HL-60 (cell line): ENCODE data around the gene DEF6.

Source experiments
- DNase-seq, 2 experiments: peaks; one replicate each; pipeline ENCODE4 v3.0.0-alpha.2; 2010 to 2020; ENCODE audit warnings: low read depth in 1 of 2, low spot score in 1 of 2
- H3K27ac ChIP-seq: fragments of 250-450 bp; sonication (Bioruptor Pico); replicated peaks from 2 replicates; pipeline ENCODE4 v1.5.1; 2020; ENCODE audit warnings: mild to moderate bottlenecking, moderate library complexity
- H3K27me3 ChIP-seq: fragments of 250-450 bp; sonication (Bioruptor Pico); 2 replicates; pipeline ENCODE4 v1.5.1; 2021; ENCODE audit warnings: mild to moderate bottlenecking, moderate library complexity; ENCODE audit not compliant: insufficient read depth, poor library complexity, severe bottlenecking
- H3K4me3 ChIP-seq: replicated peaks from 2 replicates; pipeline ENCODE4 v1.5.1; 2011; ENCODE audit warnings: mild to moderate bottlenecking, control low read depth, low read length; ENCODE audit not compliant: insufficient read depth
- GABPA ChIP-seq: IDR thresholded peaks from 2 replicates; pipeline ENCODE4 v1.6.1; 2012; ENCODE audit warnings: low read depth
- POLR2AphosphoS5 ChIP-seq: IDR thresholded peaks from 2 replicates; pipeline ENCODE4 v1.6.1; 2012; ENCODE audit warnings: low read depth
- SPI1 ChIP-seq: IDR thresholded peaks from 2 replicates; pipeline ENCODE4 v1.6.1; 2012; ENCODE audit warnings: low read depth, mild to moderate bottlenecking, borderline replicate concordance
- TF ChIP-seq, protein P1 (sequence below): IDR thresholded peaks from one replicate; pipeline ENCODE4 v1.5.1; 2011; ENCODE audit warnings: low read length, control low read depth, inconsistent platforms; ENCODE audit not compliant: insufficient read depth
- TF ChIP-seq, protein P2 (sequence below): IDR thresholded peaks from 2 replicates; pipeline ENCODE4 v1.6.1; 2012; ENCODE audit warnings: low read depth; ENCODE audit not compliant: insufficient replicate concordance

DEF6 gene

DNA sequence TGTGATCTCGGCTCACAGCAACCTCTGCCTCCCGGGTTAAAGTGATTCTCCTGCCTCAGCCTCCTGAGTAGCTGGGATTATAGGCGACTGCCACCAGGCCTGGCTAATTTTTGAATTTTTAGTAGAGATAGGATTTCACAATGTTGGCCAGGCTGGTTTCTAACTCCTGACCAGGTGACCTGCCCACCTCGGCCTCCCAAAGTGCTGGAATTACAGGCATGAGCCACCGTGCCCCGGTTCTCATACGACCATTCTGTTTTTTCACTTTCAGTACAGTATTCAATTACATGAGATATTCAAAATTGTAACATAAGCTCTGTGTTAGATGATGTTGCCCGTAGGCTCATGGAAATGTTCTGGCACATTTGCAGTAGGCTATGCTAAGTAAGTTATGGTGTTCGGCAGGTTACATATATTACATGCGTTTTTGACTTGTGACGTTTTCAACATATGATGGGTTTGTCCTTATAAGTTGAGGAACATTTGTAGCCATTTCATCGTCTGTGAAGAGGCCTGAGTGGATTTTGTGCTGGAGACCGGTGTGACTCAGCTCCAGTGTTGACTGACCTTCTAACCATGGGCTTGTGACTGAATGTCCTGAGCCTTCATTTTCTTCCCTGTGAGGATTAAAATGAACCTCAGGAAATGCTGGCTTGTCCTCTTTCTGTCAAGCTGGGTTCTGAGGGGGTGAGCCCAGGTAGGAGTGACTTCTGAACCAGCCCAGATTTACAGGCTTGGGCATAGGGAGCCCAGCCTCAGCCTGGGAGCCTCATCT is 56.9 kb downstream of the DEF6 start:
- no peak for DNase-seq
- TF ChIP-seq SPI1: no peak
- TF ChIP-seq, protein P1, sequence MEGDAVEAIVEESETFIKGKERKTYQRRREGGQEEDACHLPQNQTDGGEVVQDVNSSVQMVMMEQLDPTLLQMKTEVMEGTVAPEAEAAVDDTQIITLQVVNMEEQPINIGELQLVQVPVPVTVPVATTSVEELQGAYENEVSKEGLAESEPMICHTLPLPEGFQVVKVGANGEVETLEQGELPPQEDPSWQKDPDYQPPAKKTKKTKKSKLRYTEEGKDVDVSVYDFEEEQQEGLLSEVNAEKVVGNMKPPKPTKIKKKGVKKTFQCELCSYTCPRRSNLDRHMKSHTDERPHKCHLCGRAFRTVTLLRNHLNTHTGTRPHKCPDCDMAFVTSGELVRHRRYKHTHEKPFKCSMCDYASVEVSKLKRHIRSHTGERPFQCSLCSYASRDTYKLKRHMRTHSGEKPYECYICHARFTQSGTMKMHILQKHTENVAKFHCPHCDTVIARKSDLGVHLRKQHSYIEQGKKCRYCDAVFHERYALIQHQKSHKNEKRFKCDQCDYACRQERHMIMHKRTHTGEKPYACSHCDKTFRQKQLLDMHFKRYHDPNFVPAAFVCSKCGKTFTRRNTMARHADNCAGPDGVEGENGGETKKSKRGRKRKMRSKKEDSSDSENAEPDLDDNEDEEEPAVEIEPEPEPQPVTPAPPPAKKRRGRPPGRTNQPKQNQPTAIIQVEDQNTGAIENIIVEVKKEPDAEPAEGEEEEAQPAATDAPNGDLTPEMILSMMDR: no peak
- TF ChIP-seq, protein P2, sequence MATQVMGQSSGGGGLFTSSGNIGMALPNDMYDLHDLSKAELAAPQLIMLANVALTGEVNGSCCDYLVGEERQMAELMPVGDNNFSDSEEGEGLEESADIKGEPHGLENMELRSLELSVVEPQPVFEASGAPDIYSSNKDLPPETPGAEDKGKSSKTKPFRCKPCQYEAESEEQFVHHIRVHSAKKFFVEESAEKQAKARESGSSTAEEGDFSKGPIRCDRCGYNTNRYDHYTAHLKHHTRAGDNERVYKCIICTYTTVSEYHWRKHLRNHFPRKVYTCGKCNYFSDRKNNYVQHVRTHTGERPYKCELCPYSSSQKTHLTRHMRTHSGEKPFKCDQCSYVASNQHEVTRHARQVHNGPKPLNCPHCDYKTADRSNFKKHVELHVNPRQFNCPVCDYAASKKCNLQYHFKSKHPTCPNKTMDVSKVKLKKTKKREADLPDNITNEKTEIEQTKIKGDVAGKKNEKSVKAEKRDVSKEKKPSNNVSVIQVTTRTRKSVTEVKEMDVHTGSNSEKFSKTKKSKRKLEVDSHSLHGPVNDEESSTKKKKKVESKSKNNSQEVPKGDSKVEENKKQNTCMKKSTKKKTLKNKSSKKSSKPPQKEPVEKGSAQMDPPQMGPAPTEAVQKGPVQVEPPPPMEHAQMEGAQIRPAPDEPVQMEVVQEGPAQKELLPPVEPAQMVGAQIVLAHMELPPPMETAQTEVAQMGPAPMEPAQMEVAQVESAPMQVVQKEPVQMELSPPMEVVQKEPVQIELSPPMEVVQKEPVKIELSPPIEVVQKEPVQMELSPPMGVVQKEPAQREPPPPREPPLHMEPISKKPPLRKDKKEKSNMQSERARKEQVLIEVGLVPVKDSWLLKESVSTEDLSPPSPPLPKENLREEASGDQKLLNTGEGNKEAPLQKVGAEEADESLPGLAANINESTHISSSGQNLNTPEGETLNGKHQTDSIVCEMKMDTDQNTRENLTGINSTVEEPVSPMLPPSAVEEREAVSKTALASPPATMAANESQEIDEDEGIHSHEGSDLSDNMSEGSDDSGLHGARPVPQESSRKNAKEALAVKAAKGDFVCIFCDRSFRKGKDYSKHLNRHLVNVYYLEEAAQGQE: no peak
- TF ChIP-seq POLR2AphosphoS5: no peak
- no peak for TF ChIP-seq GABPA
- no peak overlapping the region for H3K27ac ChIP-seq
- H3K4me3 ChIP-seq: no peak overlapping the region
- H3K27me3 ChIP-seq: no peaks in the 10 kb centered on the region

DNA sequence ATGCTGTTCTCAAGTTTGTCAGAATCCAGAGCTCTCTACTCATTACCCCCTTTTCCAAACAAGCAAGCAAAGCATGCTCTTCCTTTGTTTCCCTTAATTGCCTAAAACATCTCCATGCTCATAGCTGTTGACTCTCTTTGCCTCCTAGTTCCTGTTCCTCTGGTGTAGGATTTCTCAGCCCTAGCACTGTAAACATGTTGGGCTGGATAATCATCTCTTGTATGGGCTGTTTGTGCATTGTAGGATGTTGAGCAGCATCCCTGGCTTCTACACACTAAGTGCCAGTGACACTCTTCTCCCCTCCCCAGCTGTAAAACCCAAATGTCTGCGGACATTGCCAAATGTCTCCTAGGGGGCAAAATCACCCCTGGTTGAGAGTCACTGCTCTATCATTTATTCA is 58.8 kb downstream of the DEF6 start:
- Histone ChIP-seq H3K27me3 (no peaks in the 10 kb centered on the region), H3K27ac (no peak overlapping the region), H3K4me3 (no peak overlapping the region)
- DNase-seq: no peak
- no peak for TF ChIP-seq GABPA
- TF ChIP-seq, protein P1: no peak
- TF ChIP-seq POLR2AphosphoS5: no peak
- TF ChIP-seq, protein P2: no peak
- TF ChIP-seq SPI1: no peak

DNA sequence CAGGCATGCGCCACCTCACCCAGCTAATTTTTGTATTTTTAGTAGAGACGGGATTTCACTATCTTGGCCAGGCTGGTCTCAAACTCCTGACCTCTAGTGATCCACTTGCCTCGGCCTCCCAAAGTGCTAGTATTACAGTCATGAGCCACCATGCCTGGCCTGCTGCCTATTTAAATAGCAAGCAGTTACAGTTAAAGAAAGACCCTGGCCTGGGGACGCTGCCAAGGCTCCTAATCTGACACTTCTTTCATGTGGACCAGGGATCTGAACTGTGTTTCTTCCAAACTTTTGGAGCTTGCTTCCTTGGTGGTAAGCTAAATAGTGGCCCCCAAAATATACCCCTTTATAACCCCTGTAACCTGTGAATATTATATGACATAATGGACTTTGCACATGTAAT is 60.1 kb downstream of the DEF6 start:
- Histone ChIP-seq H3K27ac (no peak overlapping the region), H3K4me3 (no peak overlapping the region), H3K27me3 (no peaks in the 10 kb centered on the region)
- no peak for DNase-seq
- TF ChIP-seq SPI1: no peak
- TF ChIP-seq, protein P1: no peak
- TF ChIP-seq, protein P2: no peak
- TF ChIP-seq GABPA: no peak
- no peak for TF ChIP-seq POLR2AphosphoS5
